ENCODE measurements around the gene TSPAN9.

Gene TSPAN9

GRCh38 chr12:3295646-3296408 lies 218.6 kb downstream of the TSPAN9 start:
- DNase-seq (no peak), ATAC-seq (replicated peaks) (no peak)
- Mint-ChIP-seq H3K36me3 (no peaks in the 10 kb centered on the region), H3K4me3 (no peak overlapping the region), H3K9me3 (no peaks in the 10 kb centered on the region), H3K27ac (no peak overlapping the region), H3K4me1 (peaks cover 12 to 13% of the 10 kb centered on the region in 2 donors), H3K27me3 (peaks cover 30 to 57% of the 10 kb centered on the region in 2 donors)

- Mint-ChIP-seq H3K9me3 (no peaks in the 10 kb centered on the region), H3K4me3 (no peak overlapping the region), H3K36me3 (no peaks in the 10 kb centered on the region), H3K27ac (no peak overlapping the region), H3K4me1 (peaks cover 12 to 13% of the 10 kb centered on the region in 2 donors), H3K27me3 (peaks cover 30 to 60% of the 10 kb centered on the region in 2 donors)
- no peak for DNase-seq
- no peak for ATAC-seq (replicated peaks)
These were observed 219.2 kb downstream of the TSPAN9 start for GRCh38 chr12:3296409-3296701.

- no peak for ATAC-seq (replicated peaks)
- peaks cover 12 to 13% of the 10 kb centered on the region in 2 donors for H3K4me1 Mint-ChIP-seq
- peaks cover 20 to 76% of the 10 kb centered on the region in 2 donors for H3K27me3 Mint-ChIP-seq
- no peaks in the 10 kb centered on the region for H3K36me3 Mint-ChIP-seq
- DNase-seq, result no peak
- no peak overlapping the region for H3K27ac Mint-ChIP-seq
- H3K4me3 Mint-ChIP-seq, result no peak overlapping the region
- no peaks in the 10 kb centered on the region for H3K9me3 Mint-ChIP-seq
These were observed 221.4 kb downstream of the TSPAN9 start for GRCh38 chr12:3298603-3299002.

- peaks cover 29 to 85% of the 10 kb centered on the region in 2 donors for H3K27me3 Mint-ChIP-seq
- H3K4me3 Mint-ChIP-seq, result peak overlapping the region; percentile 73 to 75
- no peaks in the 10 kb centered on the region for H3K36me3 Mint-ChIP-seq
- DNase-seq, result peak; percentile 80
- H3K27ac Mint-ChIP-seq, result peak overlapping the region; percentile 88
- peak; percentile 91 for ATAC-seq (replicated peaks)
- peaks cover 12 to 13% of the 10 kb centered on the region in 2 donors for H3K4me1 Mint-ChIP-seq
- no peaks in the 10 kb centered on the region for H3K9me3 Mint-ChIP-seq
These were observed 223.0 kb downstream of the TSPAN9 start for GRCh38 chr12:3299929-3300832.

GRCh38 chr12:3300833-3301401 lies 223.7 kb downstream of the TSPAN9 start:
- H3K4me1 Mint-ChIP-seq, result peaks cover 12 to 13% of the 10 kb centered on the region in 2 donors
- H3K27me3 Mint-ChIP-seq, result peaks cover 29 to 80% of the 10 kb centered on the region in 2 donors
- H3K4me3 Mint-ChIP-seq, result no peak overlapping the region
- H3K27ac Mint-ChIP-seq, result no peak overlapping the region
- H3K36me3 Mint-ChIP-seq, result no peaks in the 10 kb centered on the region
- H3K9me3 Mint-ChIP-seq, result no peaks in the 10 kb centered on the region
- no peak for DNase-seq
- no peak for ATAC-seq (replicated peaks)

GRCh38 chr12:3302401-3303041 lies 225.3 kb downstream of the TSPAN9 start:
- peaks cover 12 to 13% of the 10 kb centered on the region in 2 donors for H3K4me1 Mint-ChIP-seq
- DNase-seq (no peak), ATAC-seq (replicated peaks) (no peak)
- H3K4me3 Mint-ChIP-seq, result no peak overlapping the region
- peaks cover 26 to 64% of the 10 kb centered on the region in 2 donors for H3K27me3 Mint-ChIP-seq
- no peak overlapping the region for H3K27ac Mint-ChIP-seq
- H3K36me3 Mint-ChIP-seq, result no peaks in the 10 kb centered on the region
- H3K9me3 Mint-ChIP-seq, result no peaks in the 10 kb centered on the region

GRCh38 chr12:3303410-3304136 lies 226.4 kb downstream of the TSPAN9 start:
- Mint-ChIP-seq H3K36me3 (no peaks in the 10 kb centered on the region), H3K27me3 (peaks cover 34 to 61% of the 10 kb centered on the region in 2 donors), H3K27ac (no peak overlapping the region), H3K9me3 (no peaks in the 10 kb centered on the region), H3K4me1 (peaks cover 12 to 13% of the 10 kb centered on the region in 2 donors), H3K4me3 (no peak overlapping the region)
- ATAC-seq (replicated peaks) (no peak), DNase-seq (no peak)

GRCh38 chr12:3304436-3305165 lies 227.4 kb downstream of the TSPAN9 start:
- H3K36me3 Mint-ChIP-seq, result no peaks in the 10 kb centered on the region
- no peak for ATAC-seq (replicated peaks)
- no peaks in the 10 kb centered on the region for H3K9me3 Mint-ChIP-seq
- no peak for DNase-seq
- H3K27me3 Mint-ChIP-seq, result peaks cover 33 to 56% of the 10 kb centered on the region in 2 donors
- H3K27ac Mint-ChIP-seq, result no peak overlapping the region
- H3K4me1 Mint-ChIP-seq, result peaks cover 10 to 12% of the 10 kb centered on the region in 2 donors
- no peak overlapping the region for H3K4me3 Mint-ChIP-seq

GRCh38 chr12:3305464-3305863 lies 228.3 kb downstream of the TSPAN9 start:
- Mint-ChIP-seq H3K9me3 (no peaks in the 10 kb centered on the region), H3K27ac (no peak overlapping the region), H3K36me3 (no peaks in the 10 kb centered on the region), H3K27me3 (peaks cover 36 to 49% of the 10 kb centered on the region in 2 donors), H3K4me3 (no peak overlapping the region), H3K4me1 (peaks cover 2 to 4% of the 10 kb centered on the region in 2 donors)
- no peak for DNase-seq
- no peak for ATAC-seq (replicated peaks)

- Mint-ChIP-seq H3K27ac (no peak overlapping the region), H3K27me3 (peaks cover 37 to 43% of the 10 kb centered on the region in 2 donors), H3K9me3 (no peaks in the 10 kb centered on the region), H3K4me1 (no peaks in the 10 kb centered on the region), H3K36me3 (no peaks in the 10 kb centered on the region), H3K4me3 (no peak overlapping the region)
- ATAC-seq (replicated peaks) (no peak), DNase-seq (no peak)
These were observed 228.9 kb downstream of the TSPAN9 start for GRCh38 chr12:3305904-3306619.

GRCh38 chr12:3307389-3307788 lies 230.2 kb downstream of the TSPAN9 start:
- Mint-ChIP-seq H3K36me3 (no peaks in the 10 kb centered on the region), H3K27ac (no peak overlapping the region), H3K9me3 (no peaks in the 10 kb centered on the region), H3K4me1 (no peaks in the 10 kb centered on the region), H3K27me3 (peaks cover 40 to 43% of the 10 kb centered on the region in 2 donors), H3K4me3 (no peak overlapping the region)
- DNase-seq (no peak), ATAC-seq (replicated peaks) (no peak)

- H3K27me3 Mint-ChIP-seq, result peaks cover 35 to 39% of the 10 kb centered on the region in 2 donors
- H3K4me1 Mint-ChIP-seq, result no peaks in the 10 kb centered on the region
- H3K4me3 Mint-ChIP-seq, result no peak overlapping the region
- H3K9me3 Mint-ChIP-seq, result no peaks in the 10 kb centered on the region
- no peak for ATAC-seq (replicated peaks)
- no peak for DNase-seq
- no peak overlapping the region for H3K27ac Mint-ChIP-seq
- no peaks in the 10 kb centered on the region for H3K36me3 Mint-ChIP-seq
These were observed 230.9 kb downstream of the TSPAN9 start for GRCh38 chr12:3308063-3308462.

- no peaks in the 10 kb centered on the region for H3K36me3 Mint-ChIP-seq
- DNase-seq (no peak), ATAC-seq (replicated peaks) (no peak)
- H3K9me3 Mint-ChIP-seq, result no peaks in the 10 kb centered on the region
- H3K27ac Mint-ChIP-seq, result no peak overlapping the region
- H3K4me3 Mint-ChIP-seq, result no peak overlapping the region
- H3K27me3 Mint-ChIP-seq, result peaks cover 37 to 39% of the 10 kb centered on the region in 2 donors
- no peaks in the 10 kb centered on the region for H3K4me1 Mint-ChIP-seq
These were observed 231.4 kb downstream of the TSPAN9 start for GRCh38 chr12:3308609-3309008.
